Posterior cingulate gyrus (tissue), 11 donors: ENCODE measurements around the gene PPM1J.

ENCODE experiments used
- DNase-seq, 10 donors: peaks; one replicate each; pipeline versions ENCODE4 v3.0.0 to v3.0.0-alpha.2; 2020 to 2021; ENCODE audit warnings: mixed read lengths in 3 of 10
- intact Hi-C: fragments of 100-400 bp; cut with DNase I; formaldehyde crosslinking; loops from one replicate; pipeline ENCODE4 v1.15.1; 2023

PPM1J gene

GRCh38 chr1:112672842-112673241 is 42.3 kb downstream of the PPM1J start:
- no peak for DNase-seq
- intact Hi-C loops = no loop called here

- intact Hi-C loops = no loop called here
- no peak for DNase-seq
These were observed 43.1 kb downstream of the PPM1J start for GRCh38 chr1:112672009-112672408.

- intact Hi-C loops = no loop called here
These were observed 48.2 kb downstream of the PPM1J start for GRCh38 chr1:112666946-112667345.

GRCh38 chr1:112665857-112666256 is 49.3 kb downstream of the PPM1J start:
- intact Hi-C loops = no loop called here
- DNase-seq = no peak

More at GRCh38 chr1:112666946-112667345, 48.2 kb downstream of the PPM1J start:
- no peak for DNase-seq
